ENCODE results near the gene GGT5.
"Not testable (repeated sequence)": the region's sequence is repeated elsewhere in the genome, so short reads cannot be mapped to it uniquely, and the experiment has no call there.

The GGT5 gene

GRCh38 chr22:24203856-24204255 lies 41.0 kb downstream of the GGT5 start:
- not testable (repeated sequence) for H2BK15ac ChIP-seq (ENCODE audit: low read depth, poor library complexity, severe bottlenecking); H4K8ac ChIP-seq (ENCODE audit: low read length); H2AK5ac ChIP-seq (ENCODE audit: low read length, severe bottlenecking); H3K4me2 ChIP-seq (ENCODE audit: low read length, poor library complexity, severe bottlenecking); H2AFZ ChIP-seq (ENCODE audit: low read depth, low read length); H3K4me3 ChIP-seq (ENCODE audit: insufficient read depth in 1 of 2, low read depth in 1 of 2, low read length in 2 of 2); DNase-seq; H3K27me3 ChIP-seq (ENCODE audit: control insufficient read depth in 1 of 2, insufficient read depth in 1 of 2, low read length in 2 of 2); H3K79me1 ChIP-seq (replicated peaks; ENCODE audit: low read length, poor library complexity, severe bottlenecking); H4K91ac ChIP-seq (ENCODE audit: low read length); H2BK5ac ChIP-seq (ENCODE audit: low read depth, low read length, poor library complexity, severe bottlenecking); H3K9me3 ChIP-seq (ENCODE audit: control insufficient read depth, low read length); H3K18ac ChIP-seq (ENCODE audit: low read depth in 1 of 2, low read length in 2 of 2); H3K27ac ChIP-seq (ENCODE audit: low read length, poor library complexity, severe bottlenecking); H3K14ac ChIP-seq (ENCODE audit: low read length in 2 of 2); H3K23ac ChIP-seq (ENCODE audit: low read length in 2 of 2); H3K4ac ChIP-seq (ENCODE audit: low read depth in 1 of 2, low read length in 2 of 2); H3K9ac ChIP-seq (ENCODE audit: low read length); H2BK120ac ChIP-seq (ENCODE audit: low read depth, low read length); H3K36me3 ChIP-seq (ENCODE audit: control insufficient read depth in 1 of 2, insufficient read depth in 2 of 2, low read depth in 1 of 2, low read length in 2 of 2); H2BK12ac ChIP-seq (ENCODE audit: low read length in 2 of 2)
- 71% methylated on average over 5 of the region's 5 CpGs for WGBS
- H3K4me1 ChIP-seq (ENCODE audit: control insufficient read depth, insufficient read depth, low read depth, low read length), result peaks cover 11% of the 10 kb centered on the region

GRCh38 chr22:24201681-24202614 lies 42.9 kb downstream of the GGT5 start:
- H3K4me3 ChIP-seq (ENCODE audit: insufficient read depth in 1 of 2, low read depth in 1 of 2, low read length in 2 of 2), result no peak overlapping the region
- H3K4ac ChIP-seq (ENCODE audit: low read depth in 1 of 2, low read length in 2 of 2), result peak overlapping the region in 1 of 2 experiments; percentile 47
- no peak overlapping the region for H2AK5ac ChIP-seq (ENCODE audit: low read length, severe bottlenecking)
- no peak overlapping the region for H3K23ac ChIP-seq (ENCODE audit: low read length in 2 of 2)
- no peak overlapping the region for H2BK5ac ChIP-seq (ENCODE audit: low read depth, low read length, poor library complexity, severe bottlenecking)
- H3K36me3 ChIP-seq (ENCODE audit: control insufficient read depth in 1 of 2, insufficient read depth in 2 of 2, low read depth in 1 of 2, low read length in 2 of 2), result no peaks in the 10 kb centered on the region
- peak overlapping the region; percentile 11 for H2BK120ac ChIP-seq (ENCODE audit: low read depth, low read length)
- H2BK15ac ChIP-seq (ENCODE audit: low read depth, poor library complexity, severe bottlenecking), result peak overlapping the region; percentile 67
- H3K9me3 ChIP-seq (ENCODE audit: control insufficient read depth, low read length), result no peaks in the 10 kb centered on the region
- no peak overlapping the region for H3K27ac ChIP-seq (ENCODE audit: low read length, poor library complexity, severe bottlenecking)
- H3K27me3 ChIP-seq (ENCODE audit: control insufficient read depth in 1 of 2, insufficient read depth in 1 of 2, low read length in 2 of 2), result no peaks in the 10 kb centered on the region
- no peak overlapping the region for H3K4me2 ChIP-seq (ENCODE audit: low read length, poor library complexity, severe bottlenecking)
- peak overlapping the region; percentile 39 for H4K91ac ChIP-seq (ENCODE audit: low read length)
- no peak overlapping the region for H3K14ac ChIP-seq (ENCODE audit: low read length in 2 of 2)
- 84% methylated on average over 26 of the region's 26 CpGs for WGBS
- H3K18ac ChIP-seq (ENCODE audit: low read depth in 1 of 2, low read length in 2 of 2), result peak overlapping the region; percentile 43 to 48
- H2BK12ac ChIP-seq (ENCODE audit: low read length in 2 of 2), result no peak overlapping the region
- H2AFZ ChIP-seq (ENCODE audit: low read depth, low read length), result no peak overlapping the region
- H3K4me1 ChIP-seq (ENCODE audit: control insufficient read depth, insufficient read depth, low read depth, low read length), result peaks cover 6% of the 10 kb centered on the region
- H3K79me1 ChIP-seq (replicated peaks; ENCODE audit: low read length, poor library complexity, severe bottlenecking), result no peaks in the 10 kb centered on the region
- H4K8ac ChIP-seq (ENCODE audit: low read length), result no peak overlapping the region
- DNase-seq, result no peak
- H3K9ac ChIP-seq (ENCODE audit: low read length), result no peak overlapping the region

GRCh38 chr22:24200619-24201212 lies 44.2 kb downstream of the GGT5 start:
- H3K18ac ChIP-seq (ENCODE audit: low read depth in 1 of 2, low read length in 2 of 2), result peak overlapping the region in 1 of 2 experiments; percentile 54
- DNase-seq, result peak; percentile 35
- peak overlapping the region in 1 of 2 experiments; percentile 17 for H2BK12ac ChIP-seq (ENCODE audit: low read length in 2 of 2)
- no peak overlapping the region for H3K9ac ChIP-seq (ENCODE audit: low read length)
- no peak overlapping the region for H2BK120ac ChIP-seq (ENCODE audit: low read depth, low read length)
- no peaks in the 10 kb centered on the region for H3K9me3 ChIP-seq (ENCODE audit: control insufficient read depth, low read length)
- no peak overlapping the region for H3K14ac ChIP-seq (ENCODE audit: low read length in 2 of 2)
- H4K8ac ChIP-seq (ENCODE audit: low read length), result peak overlapping the region; percentile 72
- H3K27me3 ChIP-seq (ENCODE audit: control insufficient read depth in 1 of 2, insufficient read depth in 1 of 2, low read length in 2 of 2), result no peaks in the 10 kb centered on the region
- H3K23ac ChIP-seq (ENCODE audit: low read length in 2 of 2), result no peak overlapping the region
- peak overlapping the region; percentile 18 for H3K27ac ChIP-seq (ENCODE audit: low read length, poor library complexity, severe bottlenecking)
- no peak overlapping the region for H2AK5ac ChIP-seq (ENCODE audit: low read length, severe bottlenecking)
- no peak overlapping the region for H3K4me3 ChIP-seq (ENCODE audit: insufficient read depth in 1 of 2, low read depth in 1 of 2, low read length in 2 of 2)
- no peak overlapping the region for H2BK5ac ChIP-seq (ENCODE audit: low read depth, low read length, poor library complexity, severe bottlenecking)
- no peak overlapping the region for H3K4ac ChIP-seq (ENCODE audit: low read depth in 1 of 2, low read length in 2 of 2)
- H3K4me1 ChIP-seq (ENCODE audit: control insufficient read depth, insufficient read depth, low read depth, low read length), result peaks cover 6% of the 10 kb centered on the region
- WGBS, result 77% methylated on average over 4 of the region's 7 CpGs
- H2BK15ac ChIP-seq (ENCODE audit: low read depth, poor library complexity, severe bottlenecking), result peak overlapping the region; percentile 52
- peak overlapping the region; percentile 75 for H4K91ac ChIP-seq (ENCODE audit: low read length)
- H3K79me1 ChIP-seq (replicated peaks; ENCODE audit: low read length, poor library complexity, severe bottlenecking), result no peaks in the 10 kb centered on the region
- H3K36me3 ChIP-seq (ENCODE audit: control insufficient read depth in 1 of 2, insufficient read depth in 2 of 2, low read depth in 1 of 2, low read length in 2 of 2), result no peaks in the 10 kb centered on the region
- H3K4me2 ChIP-seq (ENCODE audit: low read length, poor library complexity, severe bottlenecking), result no peak overlapping the region
- no peak overlapping the region for H2AFZ ChIP-seq (ENCODE audit: low read depth, low read length)

- H2AK5ac ChIP-seq (ENCODE audit: low read length, severe bottlenecking), result no peak overlapping the region
- no peak overlapping the region for H3K9ac ChIP-seq (ENCODE audit: low read length)
- H2BK120ac ChIP-seq (ENCODE audit: low read depth, low read length), result no peak overlapping the region
- H3K27ac ChIP-seq (ENCODE audit: low read length, poor library complexity, severe bottlenecking), result no peak overlapping the region
- peak overlapping the region in 1 of 2 experiments; percentile 57 for H3K18ac ChIP-seq (ENCODE audit: low read depth in 1 of 2, low read length in 2 of 2)
- H3K36me3 ChIP-seq (ENCODE audit: control insufficient read depth in 1 of 2, insufficient read depth in 2 of 2, low read depth in 1 of 2, low read length in 2 of 2), result no peaks in the 10 kb centered on the region
- H2AFZ ChIP-seq (ENCODE audit: low read depth, low read length), result no peak overlapping the region
- no peak overlapping the region for H3K4me3 ChIP-seq (ENCODE audit: insufficient read depth in 1 of 2, low read depth in 1 of 2, low read length in 2 of 2)
- WGBS, result 90% methylated on average over 6 of the region's 6 CpGs
- peak overlapping the region in 1 of 2 experiments; percentile 17 for H2BK12ac ChIP-seq (ENCODE audit: low read length in 2 of 2)
- no peak overlapping the region for H4K8ac ChIP-seq (ENCODE audit: low read length)
- peaks cover 6% of the 10 kb centered on the region for H3K4me1 ChIP-seq (ENCODE audit: control insufficient read depth, insufficient read depth, low read depth, low read length)
- H3K14ac ChIP-seq (ENCODE audit: low read length in 2 of 2), result no peak overlapping the region
- no peak overlapping the region for H2BK5ac ChIP-seq (ENCODE audit: low read depth, low read length, poor library complexity, severe bottlenecking)
- no peak overlapping the region for H3K23ac ChIP-seq (ENCODE audit: low read length in 2 of 2)
- no peak overlapping the region for H4K91ac ChIP-seq (ENCODE audit: low read length)
- H3K4me2 ChIP-seq (ENCODE audit: low read length, poor library complexity, severe bottlenecking), result no peak overlapping the region
- H3K79me1 ChIP-seq (replicated peaks; ENCODE audit: low read length, poor library complexity, severe bottlenecking), result no peaks in the 10 kb centered on the region
- H3K9me3 ChIP-seq (ENCODE audit: control insufficient read depth, low read length), result no peaks in the 10 kb centered on the region
- H2BK15ac ChIP-seq (ENCODE audit: low read depth, poor library complexity, severe bottlenecking), result no peak overlapping the region
- peak overlapping the region in 1 of 2 experiments; percentile 67 for H3K4ac ChIP-seq (ENCODE audit: low read depth in 1 of 2, low read length in 2 of 2)
- DNase-seq, result no peak
- no peaks in the 10 kb centered on the region for H3K27me3 ChIP-seq (ENCODE audit: control insufficient read depth in 1 of 2, insufficient read depth in 1 of 2, low read length in 2 of 2)
These were observed 46.2 kb downstream of the GGT5 start for GRCh38 chr22:24198682-24199052.
